ENCODE data around the gene DEFB123. TPM values are rescaled to one million over a fixed set of nuclear protein-coding genes. Genes with fewer than 3 reads are reported as not detected.

The DEFB123 gene
- total RNA-seq (not detected), polyA plus RNA-seq (ENCODE audit: insufficient read length in 2 of 2) (not detected)
- long read RNA-seq, donor 1 = 0 reads
- long read RNA-seq, donor 2 = 0 reads
- long read RNA-seq, donor 3 = 0 reads
- long read RNA-seq, donor 4 = 0 reads

- DNase-seq (ENCODE audit: low read depth in 4 of 6, low spot score in 6 of 6) = no peak
- Histone ChIP-seq H3K4me1 (ENCODE audit: control insufficient read depth, insufficient read depth, low read length) (no peaks in the 10 kb centered on the region), H3K36me3 (ENCODE audit: control insufficient read depth, insufficient read depth, low read length) (no peaks in the 10 kb centered on the region), H3K4me3 (ENCODE audit: low read depth, low read length) (no peak within 1 kb of the TSS), H3K27ac (ENCODE audit: low read depth, low read length) (no peak within 1 kb of the TSS), H3K27me3 (ENCODE audit: control insufficient read depth, insufficient read depth, low read length) (no peaks in the 10 kb centered on the region), H3K9me3 (ENCODE audit: control insufficient read depth, insufficient read depth, low read length) (no peaks in the 10 kb centered on the region)
- 71% methylated on average over 14 of the region's 16 CpGs for WGBS (ENCODE audit: insufficient coverage)
Measured at GRCh38 chr20:31440012-31440659, at the start of gene DEFB123. DEFB123 (plus strand) TSS chr20:31440632; CDS start chr20:31440699, 67 bp downstream.

DNA sequence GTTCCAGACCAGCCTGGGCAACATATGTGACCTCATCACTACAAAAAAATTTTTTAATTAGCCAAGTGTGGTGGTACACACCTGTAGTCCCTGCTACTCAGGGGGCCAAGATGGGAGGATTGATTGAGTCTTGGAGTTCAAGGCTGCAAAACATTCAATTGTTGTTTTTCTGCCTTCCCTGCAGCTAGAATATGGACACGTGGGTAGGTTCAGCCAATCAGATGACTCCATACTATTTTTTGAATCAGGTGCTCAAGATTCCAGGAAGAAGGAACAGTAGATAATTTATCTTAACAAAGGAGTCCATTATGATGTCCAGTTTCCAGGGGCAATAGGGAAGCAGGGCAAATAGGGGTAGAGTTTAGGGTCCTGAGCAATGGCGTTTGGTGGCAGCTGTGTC lies 47.6 kb upstream of the DEFB123 start:
- H3K27ac ChIP-seq (ENCODE audit: low read depth, low read length) = no peak overlapping the region
- no CpG with 5 or more reads among the region's 2 CpGs for WGBS (ENCODE audit: insufficient coverage)
- no peaks in the 10 kb centered on the region for H3K4me1 ChIP-seq (ENCODE audit: control insufficient read depth, insufficient read depth, low read length)
- no peaks in the 10 kb centered on the region for H3K36me3 ChIP-seq (ENCODE audit: control insufficient read depth, insufficient read depth, low read length)
- no peaks in the 10 kb centered on the region for H3K27me3 ChIP-seq (ENCODE audit: control insufficient read depth, insufficient read depth, low read length)
- no peak for DNase-seq (ENCODE audit: low read depth in 4 of 6, low spot score in 6 of 6)
- no peaks in the 10 kb centered on the region for H3K9me3 ChIP-seq (ENCODE audit: control insufficient read depth, insufficient read depth, low read length)
- H3K4me3 ChIP-seq (ENCODE audit: low read depth, low read length) = no peak overlapping the region

- WGBS (ENCODE audit: insufficient coverage) = 18% methylated on average over 1 of the region's 3 CpGs
- Histone ChIP-seq H3K4me3 (ENCODE audit: low read depth, low read length) (no peak overlapping the region), H3K4me1 (ENCODE audit: control insufficient read depth, insufficient read depth, low read length) (no peaks in the 10 kb centered on the region), H3K27ac (ENCODE audit: low read depth, low read length) (no peak overlapping the region), H3K9me3 (ENCODE audit: control insufficient read depth, insufficient read depth, low read length) (no peaks in the 10 kb centered on the region), H3K27me3 (ENCODE audit: control insufficient read depth, insufficient read depth, low read length) (no peaks in the 10 kb centered on the region), H3K36me3 (ENCODE audit: control insufficient read depth, insufficient read depth, low read length) (no peaks in the 10 kb centered on the region)
- DNase-seq (ENCODE audit: low read depth in 4 of 6, low spot score in 6 of 6) = no peak
Measured at GRCh38 chr20:31394900-31395299, 45.5 kb upstream of the DEFB123 start.

GRCh38 chr20:31403886-31404285 lies 36.5 kb upstream of the DEFB123 start:
- H3K4me1 ChIP-seq (ENCODE audit: control insufficient read depth, insufficient read depth, low read length) = no peaks in the 10 kb centered on the region
- H3K27ac ChIP-seq (ENCODE audit: low read depth, low read length) = no peak overlapping the region
- H3K9me3 ChIP-seq (ENCODE audit: control insufficient read depth, insufficient read depth, low read length) = peaks cover 3% of the 10 kb centered on the region
- no peaks in the 10 kb centered on the region for H3K27me3 ChIP-seq (ENCODE audit: control insufficient read depth, insufficient read depth, low read length)
- no peak for DNase-seq (ENCODE audit: low read depth in 4 of 6, low spot score in 6 of 6)
- no peak overlapping the region for H3K4me3 ChIP-seq (ENCODE audit: low read depth, low read length)
- WGBS (ENCODE audit: insufficient coverage) = 40% methylated on average over 1 of the region's 1 CpG
- H3K36me3 ChIP-seq (ENCODE audit: control insufficient read depth, insufficient read depth, low read length) = no peaks in the 10 kb centered on the region

DNA sequence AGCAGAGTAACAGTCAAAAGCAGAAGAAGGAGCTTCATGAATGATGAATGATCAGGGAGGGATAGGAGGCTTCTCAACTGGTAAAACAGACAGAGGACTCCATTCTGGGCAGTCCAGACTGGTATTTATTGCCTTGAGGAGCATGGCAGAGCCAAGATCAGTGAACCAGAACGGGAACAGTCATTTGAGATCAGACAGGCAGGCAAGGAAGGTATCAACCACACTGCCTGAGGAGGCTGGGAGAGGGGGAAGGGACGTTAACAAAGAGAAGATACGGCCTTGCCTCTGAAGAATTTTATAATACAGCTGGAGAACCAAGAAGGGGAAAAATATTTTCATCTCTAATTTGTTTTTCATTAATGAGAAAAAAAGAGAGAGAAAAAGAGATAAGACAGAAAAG lies 34.3 kb upstream of the DEFB123 start, which contains the start of gene DEFB121:
DEFB121 (minus strand) TSS at position 101 of the 400 bp plus-strand sequence; CDS start at position 38, 63 bp downstream.
- Histone ChIP-seq H3K27ac (ENCODE audit: low read depth, low read length) (no peak within 1 kb of the TSS), H3K4me3 (ENCODE audit: low read depth, low read length) (no peak within 1 kb of the TSS), H3K4me1 (ENCODE audit: control insufficient read depth, insufficient read depth, low read length) (no peaks in the 10 kb centered on the region), H3K36me3 (ENCODE audit: control insufficient read depth, insufficient read depth, low read length) (no peaks in the 10 kb centered on the region), H3K27me3 (ENCODE audit: control insufficient read depth, insufficient read depth, low read length) (no peaks in the 10 kb centered on the region), H3K9me3 (ENCODE audit: control insufficient read depth, insufficient read depth, low read length) (peaks cover 3% of the 10 kb centered on the region)
- no peak for DNase-seq (ENCODE audit: low read depth in 4 of 6, low spot score in 6 of 6)
- 0% methylated on average over 1 of the region's 3 CpGs for WGBS (ENCODE audit: insufficient coverage)

DNA sequence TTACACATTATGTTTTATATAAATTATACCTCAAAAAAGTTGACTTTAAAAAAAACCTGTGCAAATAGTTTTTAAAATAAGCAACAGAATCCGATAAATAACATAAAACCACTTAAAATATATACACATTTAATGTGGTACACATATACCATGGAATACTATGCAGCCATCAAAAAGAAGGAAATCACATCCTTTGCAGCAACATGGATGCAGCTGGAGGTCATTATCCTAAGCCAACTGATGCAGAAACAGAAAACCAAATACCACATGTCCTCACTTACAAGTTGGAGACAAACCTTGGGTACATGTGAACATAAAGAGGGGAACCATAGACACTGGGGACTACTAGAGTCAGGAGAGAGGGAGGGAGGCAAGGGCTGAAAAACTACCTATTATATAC lies 30.4 kb upstream of the DEFB123 start:
- no peak for DNase-seq (ENCODE audit: low read depth in 4 of 6, low spot score in 6 of 6)
- Histone ChIP-seq H3K4me3 (ENCODE audit: low read depth, low read length) (no peak overlapping the region), H3K27me3 (ENCODE audit: control insufficient read depth, insufficient read depth, low read length) (no peaks in the 10 kb centered on the region), H3K36me3 (ENCODE audit: control insufficient read depth, insufficient read depth, low read length) (no peaks in the 10 kb centered on the region), H3K27ac (ENCODE audit: low read depth, low read length) (no peak overlapping the region), H3K4me1 (ENCODE audit: control insufficient read depth, insufficient read depth, low read length) (no peaks in the 10 kb centered on the region), H3K9me3 (ENCODE audit: control insufficient read depth, insufficient read depth, low read length) (peaks cover 2% of the 10 kb centered on the region)
- no CpG with 5 or more reads among the region's 1 CpG for WGBS (ENCODE audit: insufficient coverage)

GRCh38 chr20:31414381-31414780 lies 26.1 kb upstream of the DEFB123 start:
- no peak overlapping the region for H3K27ac ChIP-seq (ENCODE audit: low read depth, low read length)
- no peaks in the 10 kb centered on the region for H3K4me1 ChIP-seq (ENCODE audit: control insufficient read depth, insufficient read depth, low read length)
- no peak for DNase-seq (ENCODE audit: low read depth in 4 of 6, low spot score in 6 of 6)
- H3K36me3 ChIP-seq (ENCODE audit: control insufficient read depth, insufficient read depth, low read length) = no peaks in the 10 kb centered on the region
- no CpG with 5 or more reads among the region's 6 CpGs for whole genome bisulfite sequencing (ENCODE audit: insufficient coverage)
- peaks cover 2% of the 10 kb centered on the region for H3K9me3 ChIP-seq (ENCODE audit: control insufficient read depth, insufficient read depth, low read length)
- H3K4me3 ChIP-seq (ENCODE audit: low read depth, low read length) = no peak overlapping the region
- H3K27me3 ChIP-seq (ENCODE audit: control insufficient read depth, insufficient read depth, low read length) = no peaks in the 10 kb centered on the region

DNA sequence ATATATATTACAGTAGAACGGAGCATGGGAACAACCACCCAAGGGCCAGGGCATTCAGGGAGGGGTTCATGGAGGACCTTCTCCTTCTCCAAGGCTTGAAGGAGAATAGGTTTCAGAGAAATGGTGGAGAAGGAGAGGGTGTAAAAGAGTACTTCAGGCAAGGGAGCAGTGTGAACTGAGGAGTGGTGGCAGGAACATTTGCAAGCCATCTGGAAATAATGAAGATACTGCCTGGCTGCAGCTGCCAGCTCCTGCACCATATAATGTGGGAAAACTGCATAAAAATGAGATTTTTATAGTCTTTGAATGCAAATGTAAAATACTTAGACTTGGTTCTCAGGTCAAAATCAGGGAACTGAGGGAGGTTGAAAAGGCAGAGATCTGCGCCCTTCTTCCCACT lies 24.8 kb upstream of the DEFB123 start:
- no peak overlapping the region for H3K4me3 ChIP-seq (ENCODE audit: low read depth, low read length)
- no peaks in the 10 kb centered on the region for H3K4me1 ChIP-seq (ENCODE audit: control insufficient read depth, insufficient read depth, low read length)
- peaks cover 3% of the 10 kb centered on the region for H3K9me3 ChIP-seq (ENCODE audit: control insufficient read depth, insufficient read depth, low read length)
- no peaks in the 10 kb centered on the region for H3K36me3 ChIP-seq (ENCODE audit: control insufficient read depth, insufficient read depth, low read length)
- 100% methylated on average over 1 of the region's 2 CpGs for WGBS (ENCODE audit: insufficient coverage)
- no peaks in the 10 kb centered on the region for H3K27me3 ChIP-seq (ENCODE audit: control insufficient read depth, insufficient read depth, low read length)
- no peak overlapping the region for H3K27ac ChIP-seq (ENCODE audit: low read depth, low read length)
- no peak for DNase-seq (ENCODE audit: low read depth in 4 of 6, low spot score in 6 of 6)

GRCh38 chr20:31418307-31418706 lies 22.1 kb upstream of the DEFB123 start:
- Histone ChIP-seq H3K36me3 (ENCODE audit: control insufficient read depth, insufficient read depth, low read length) (no peaks in the 10 kb centered on the region), H3K27me3 (ENCODE audit: control insufficient read depth, insufficient read depth, low read length) (no peaks in the 10 kb centered on the region), H3K9me3 (ENCODE audit: control insufficient read depth, insufficient read depth, low read length) (peaks cover 3% of the 10 kb centered on the region), H3K4me1 (ENCODE audit: control insufficient read depth, insufficient read depth, low read length) (no peaks in the 10 kb centered on the region), H3K4me3 (ENCODE audit: low read depth, low read length) (no peak overlapping the region), H3K27ac (ENCODE audit: low read depth, low read length) (no peak overlapping the region)
- no peak for DNase-seq (ENCODE audit: low read depth in 4 of 6, low spot score in 6 of 6)
- 83% methylated on average over 1 of the region's 7 CpGs for WGBS (ENCODE audit: insufficient coverage)

DNA sequence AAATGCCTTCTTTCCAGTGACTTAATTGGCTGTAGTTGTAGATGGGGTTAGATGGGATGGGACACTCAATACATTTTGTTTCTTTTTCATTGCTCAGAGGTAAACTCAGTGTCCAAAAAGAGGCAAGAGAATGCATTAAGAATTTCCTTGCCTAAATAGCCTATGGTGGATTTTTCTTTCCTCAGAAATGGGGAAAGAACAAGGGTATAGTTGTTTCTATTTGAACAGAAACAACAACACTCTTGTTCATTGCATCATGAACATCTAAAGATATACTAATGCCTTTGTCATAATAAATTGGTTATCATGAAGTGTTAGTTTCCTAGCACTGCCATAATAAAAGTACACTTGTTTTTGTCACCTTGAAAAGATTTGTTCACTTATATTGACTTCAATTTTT lies 14.6 kb upstream of the DEFB123 start:
- Histone ChIP-seq H3K27ac (ENCODE audit: low read depth, low read length) (no peak overlapping the region), H3K9me3 (ENCODE audit: control insufficient read depth, insufficient read depth, low read length) (no peaks in the 10 kb centered on the region), H3K4me1 (ENCODE audit: control insufficient read depth, insufficient read depth, low read length) (no peaks in the 10 kb centered on the region), H3K27me3 (ENCODE audit: control insufficient read depth, insufficient read depth, low read length) (no peaks in the 10 kb centered on the region), H3K36me3 (ENCODE audit: control insufficient read depth, insufficient read depth, low read length) (no peaks in the 10 kb centered on the region), H3K4me3 (ENCODE audit: low read depth, low read length) (no peak overlapping the region)
- DNase-seq (ENCODE audit: low read depth in 4 of 6, low spot score in 6 of 6) = no peak

Measured in spinal cord (tissue), 10 donors.